ENCODE results near the gene NEXN.
A peak's percentile ranks its signal among the peaks of the same experiment; 100 is the strongest.

Gene NEXN

GRCh38 chr1:77888081-77888780 is at the start of gene NEXN:
Gene NEXN, plus strand, starts transcription at chr1:77888624. Its CDS starts 27,483 bp downstream, at chr1:77916107.
- no peak for DNase-seq

- DNase-seq = no peak
These were observed 46.9 kb upstream of the NEXN start for GRCh38 chr1:77841574-77841973.

DNA sequence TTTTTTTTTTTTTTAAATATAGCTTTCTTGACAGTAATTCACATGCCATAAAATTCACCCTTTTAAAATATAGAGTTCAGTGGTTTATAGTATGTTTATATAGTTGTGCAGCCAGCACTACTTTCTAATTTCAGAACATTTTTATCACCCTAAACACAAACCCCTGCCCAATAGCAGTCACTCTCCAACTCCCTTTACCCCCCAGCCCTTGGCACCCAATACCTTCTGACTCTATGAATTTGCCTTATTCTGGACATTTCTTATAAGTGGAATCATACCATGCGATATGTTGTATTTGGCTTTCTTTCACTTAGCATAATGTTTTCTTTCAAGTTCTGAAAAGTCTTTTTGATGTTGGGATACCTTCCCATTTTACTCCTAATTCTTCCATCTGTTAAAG is 42.5 kb upstream of the NEXN start:
- no peak for DNase-seq

DNA sequence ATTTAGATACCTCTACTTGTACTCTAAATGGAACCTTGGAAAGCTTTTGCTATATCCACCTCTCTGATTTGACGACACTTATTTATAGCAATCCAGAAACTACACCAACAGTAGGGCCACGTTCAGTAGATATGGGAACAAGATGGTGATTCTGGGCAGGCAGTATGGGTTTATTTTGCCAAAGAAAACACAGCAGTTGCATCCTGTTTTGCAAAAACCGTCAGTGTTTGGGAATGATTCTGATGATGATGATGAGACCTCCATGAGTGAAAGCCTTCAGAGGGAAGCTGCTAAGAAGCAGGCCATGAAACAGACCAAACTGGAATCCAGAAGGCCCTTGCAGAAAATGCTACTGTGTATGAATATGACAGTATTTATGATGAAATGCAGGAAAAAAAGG is 41.5 kb upstream of the NEXN start:
- DNase-seq = no peak

GRCh38 chr1:77847621-77848080 is 40.8 kb upstream of the NEXN start:
- DNase-seq = no peak

DNA sequence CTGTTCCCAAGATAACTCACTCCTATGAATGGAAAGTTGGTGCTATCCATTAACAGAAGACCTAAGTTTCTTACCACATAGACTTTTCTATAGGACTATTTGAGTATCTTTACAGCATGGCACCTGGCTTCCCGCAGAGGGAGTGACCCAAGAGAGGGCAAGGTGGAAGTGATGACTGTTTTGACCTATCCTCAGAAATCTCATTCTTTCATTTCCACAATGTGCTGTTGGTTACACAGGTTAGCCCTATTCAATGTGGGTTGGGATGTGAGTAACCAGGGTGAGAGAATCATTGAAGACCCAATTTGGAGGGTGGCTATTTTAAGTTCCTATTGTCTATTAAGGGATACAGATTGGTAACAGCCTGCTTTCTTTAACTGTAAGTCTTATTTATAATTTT is 38.3 kb upstream of the NEXN start:
- no peak for DNase-seq

- no peak for DNase-seq
These were observed 30.9 kb upstream of the NEXN start for GRCh38 chr1:77857552-77857951.

DNA sequence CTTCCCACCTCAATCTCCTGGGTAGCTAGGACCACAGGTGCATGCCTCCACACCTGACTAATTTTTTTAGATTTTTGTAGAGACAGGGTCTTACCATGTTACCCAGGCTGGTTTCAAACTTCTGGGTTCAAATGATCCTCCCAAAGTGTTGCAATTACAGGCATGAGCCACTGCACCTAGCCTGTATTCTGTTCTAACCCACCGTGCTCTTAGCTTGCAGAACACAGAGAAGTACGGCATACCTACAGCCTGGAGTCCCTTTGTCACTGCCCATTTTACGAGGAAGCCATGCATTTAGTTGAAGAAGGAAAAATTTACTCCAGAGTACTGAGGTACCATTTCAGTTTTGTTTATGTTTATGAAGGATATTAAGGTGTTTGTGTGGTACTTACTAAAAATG is 29.7 kb upstream of the NEXN start:
- DNase-seq = no peak

DNA sequence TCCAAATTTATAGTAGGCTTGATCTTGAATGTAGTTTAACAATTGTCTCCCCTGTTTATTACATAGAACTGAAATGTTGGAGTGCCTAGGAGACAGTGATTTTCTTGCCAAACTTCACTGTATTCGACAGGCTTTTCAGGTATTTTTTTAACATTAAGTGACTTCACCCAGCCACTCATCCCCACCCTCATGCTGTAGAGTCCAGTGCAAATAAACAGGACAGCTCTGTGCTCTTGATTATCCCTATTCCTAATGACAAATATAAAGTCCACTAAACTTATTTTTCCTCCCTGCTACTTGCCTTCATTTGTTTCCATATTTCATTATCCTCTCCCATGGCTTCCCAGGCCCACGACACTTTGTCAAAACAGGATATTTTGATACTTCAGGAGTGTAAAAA is 29.2 kb upstream of the NEXN start:
- DNase-seq = no peak

- no peak for DNase-seq
These were observed 22.1 kb upstream of the NEXN start for GRCh38 chr1:77866296-77866695.

DNA sequence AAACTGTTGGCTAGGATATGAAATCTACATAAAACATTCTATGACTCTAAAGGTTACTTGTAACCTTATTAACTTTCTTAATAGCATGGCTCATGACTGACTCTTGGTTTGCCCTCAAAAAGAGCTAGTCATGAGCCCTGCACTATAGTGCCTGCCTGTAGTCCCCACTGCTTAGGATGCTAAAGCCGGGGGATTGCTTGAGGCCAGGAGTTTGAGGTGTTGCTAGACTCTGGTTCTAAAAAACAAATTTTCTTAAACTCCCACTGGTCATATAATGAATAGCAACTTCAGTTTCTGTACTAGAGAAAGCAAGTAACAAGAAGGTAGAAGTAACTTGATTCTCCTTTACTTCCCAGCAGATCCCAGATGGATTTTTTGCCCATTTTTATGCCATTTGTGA is 15.8 kb upstream of the NEXN start:
- DNase-seq = no peak

- DNase-seq = no peak
These were observed 15.0 kb upstream of the NEXN start for GRCh38 chr1:77873461-77873860.

DNA sequence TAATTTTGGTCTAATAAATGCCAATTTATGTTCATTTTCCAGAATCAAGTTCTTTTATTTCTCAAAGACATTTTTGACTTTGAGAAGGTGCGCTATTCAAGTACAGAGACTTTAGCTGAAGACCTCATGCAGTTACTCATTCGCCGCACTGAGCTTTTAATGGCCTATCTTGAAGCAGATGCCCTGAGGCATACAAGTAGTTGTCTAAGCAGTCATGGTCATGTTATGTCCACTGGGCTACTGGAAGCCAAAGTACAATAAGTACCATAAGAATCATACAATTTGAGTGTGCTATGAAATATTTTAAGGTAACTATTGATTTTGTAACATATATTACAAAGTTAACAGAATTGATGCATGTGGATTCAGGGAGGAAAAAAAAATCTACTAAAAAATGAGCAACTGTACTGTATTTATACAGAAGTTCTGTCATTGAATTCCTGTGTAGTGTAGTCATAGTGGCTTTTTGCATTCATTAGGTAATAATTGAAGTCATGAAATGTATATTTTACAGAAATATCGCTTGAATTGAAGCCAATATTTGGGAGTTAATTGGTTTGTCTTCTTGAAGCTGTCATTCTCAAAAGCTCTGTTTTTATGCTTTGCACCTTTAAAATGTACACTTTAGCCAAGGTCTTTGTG is 13.5 kb upstream of the NEXN start:
- no peak for DNase-seq

GRCh38 chr1:77876884-77877283 is 11.5 kb upstream of the NEXN start:
- no peak for DNase-seq

GRCh38 chr1:77881061-77881460 is 7.4 kb upstream of the NEXN start:
- DNase-seq = no peak

DNA sequence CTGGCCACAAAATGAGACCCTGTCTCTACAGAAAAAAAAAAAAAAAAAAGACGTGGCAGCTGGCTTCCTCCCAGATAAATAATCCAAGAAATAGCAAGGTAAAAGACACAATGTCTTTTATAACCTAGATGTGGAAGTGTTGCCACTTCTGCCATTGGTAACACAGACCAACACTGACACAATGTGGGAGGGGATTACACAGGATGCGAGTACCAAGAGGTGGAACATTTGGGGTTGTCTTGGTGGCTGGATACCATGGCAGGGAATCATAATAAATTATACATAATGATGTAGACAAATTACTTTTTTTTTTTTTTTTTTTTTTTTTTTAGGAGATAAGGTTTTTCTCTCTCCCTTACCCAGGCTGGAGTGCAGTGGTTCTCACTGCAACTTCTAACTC is 6.0 kb upstream of the NEXN start:
- no peak for DNase-seq

GRCh38 chr1:77888781-77889642 is 588 bp downstream of the NEXN start:
- DNase-seq = no peak

DNA sequence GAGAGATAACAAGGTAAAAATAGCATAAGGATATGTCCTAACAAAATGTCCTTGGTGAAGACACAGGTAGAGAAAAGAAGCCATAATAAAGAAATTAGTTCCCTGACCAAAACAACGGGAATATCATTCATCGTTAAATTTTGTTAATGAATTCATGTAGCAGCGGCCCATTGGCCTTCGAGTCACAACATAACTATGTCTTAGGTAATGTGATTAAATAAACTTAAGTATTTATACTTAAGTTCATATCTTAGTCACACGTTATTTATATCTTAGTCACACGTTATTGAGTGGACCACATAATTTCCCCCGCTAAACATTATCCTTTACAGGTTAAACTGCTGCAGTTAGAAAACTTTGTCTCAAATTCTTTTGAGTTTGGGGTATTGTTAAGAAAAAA is 1.2 kb downstream of the NEXN start:
- DNase-seq = no peak

DNA sequence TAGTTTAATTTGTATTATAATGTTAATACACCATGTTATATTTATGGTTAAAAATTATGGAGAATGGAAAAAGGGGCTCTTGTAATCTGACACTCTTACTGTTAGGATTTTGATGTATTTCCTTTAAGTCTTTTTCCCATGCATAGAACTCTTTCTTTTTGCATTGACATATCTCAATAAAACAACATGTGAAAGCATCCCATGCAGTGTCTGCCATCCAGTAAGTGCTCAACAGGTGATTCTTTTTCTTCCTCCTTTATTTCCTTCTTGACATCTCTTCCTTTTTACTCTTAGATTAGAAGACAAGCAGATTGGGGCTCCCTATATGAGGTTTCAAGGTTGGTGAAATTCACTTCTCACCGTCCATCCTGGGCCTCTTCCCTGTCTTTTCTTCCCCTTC is 2.8 kb downstream of the NEXN start:
- no peak for DNase-seq

DNA sequence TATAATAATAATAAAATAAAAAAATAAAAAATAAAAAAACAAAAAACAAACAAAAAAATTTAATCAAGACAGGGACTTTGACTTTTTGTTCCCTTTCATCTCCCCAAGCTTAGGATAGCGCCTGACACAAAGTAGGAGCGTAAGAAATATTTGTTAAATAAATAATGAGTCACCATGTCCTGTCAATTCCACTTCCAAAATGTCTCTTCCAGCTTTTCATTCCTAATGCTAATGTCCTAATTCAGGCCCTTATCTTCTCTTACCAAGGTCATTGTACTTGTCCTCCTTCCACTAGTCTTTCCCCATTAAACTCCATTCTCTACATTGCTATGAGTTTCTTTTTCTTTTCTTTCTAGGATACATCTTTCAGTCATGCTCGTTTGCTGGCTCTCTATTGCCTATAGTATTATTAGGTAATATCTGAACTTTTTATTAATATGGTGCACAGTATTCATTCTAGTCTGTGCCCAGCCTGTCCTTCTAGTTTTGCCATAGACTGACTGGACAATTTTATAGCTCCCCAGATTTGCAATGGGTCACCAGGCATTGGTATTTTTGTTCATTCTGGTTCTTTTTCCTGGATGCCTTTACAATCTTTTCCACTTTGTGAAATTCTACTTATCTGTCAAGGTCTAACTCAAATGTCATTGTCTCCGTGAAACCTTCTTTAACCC is 11.4 kb downstream of the NEXN start:
- DNase-seq = no peak

- DNase-seq = peak; percentile 44
These were observed 12.4 kb downstream of the NEXN start for GRCh38 chr1:77900687-77901293.

GRCh38 chr1:77905603-77906002 is 17.2 kb downstream of the NEXN start:
- no peak for DNase-seq

DNA sequence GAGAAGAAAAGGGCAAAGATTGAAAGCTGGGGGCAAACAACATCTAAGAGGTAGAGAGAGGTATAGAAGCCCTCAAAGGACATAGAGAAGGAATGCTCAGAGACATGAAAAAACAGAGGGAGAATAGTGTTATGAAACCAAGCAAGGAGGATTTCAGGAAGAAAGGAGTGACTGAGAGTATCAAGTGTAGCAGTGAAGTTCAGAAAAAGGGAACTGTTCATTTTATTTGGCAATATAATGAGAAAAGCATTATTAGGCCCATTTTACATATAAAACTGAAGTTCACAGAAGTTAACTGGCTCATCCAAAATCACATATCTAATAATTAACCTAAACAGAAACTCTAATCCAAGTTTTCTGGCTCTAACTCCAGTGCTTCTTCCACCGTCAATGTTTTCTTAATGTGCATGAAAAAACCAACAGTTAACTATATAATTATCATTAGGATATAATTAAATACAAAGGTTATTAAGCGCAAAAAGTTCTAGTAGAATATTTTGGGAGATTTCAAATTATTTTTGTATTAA is 17.7 kb downstream of the NEXN start:
- DNase-seq = no peak

All from COR-L47 (cell line).